Trophoblast cell (in vitro differentiated cells and primary cell): ENCODE data around the gene PLSCR1.

Source experiments
- DNase-seq, 2 donors: peaks; one replicate each; pipeline ENCODE4 v3.0.0-alpha.2; 2016
- H2AFZ ChIP-seq: 2 replicates; pipeline ENCODE4 v1.6.1; 2013; ENCODE audit warnings: low read length, moderate library complexity, mild to moderate bottlenecking; ENCODE audit not compliant: insufficient read depth, poor library complexity
- H2AK5ac ChIP-seq: 2 replicates; pipeline ENCODE4 v1.6.1; 2013; ENCODE audit warnings: mild to moderate bottlenecking, low read length
- H2BK120ac ChIP-seq: 2 replicates; pipeline ENCODE4 v1.6.1; 2013; ENCODE audit warnings: low read length, mild to moderate bottlenecking, moderate library complexity; ENCODE audit not compliant: insufficient read depth, poor library complexity
- H2BK12ac ChIP-seq: 2 replicates; pipeline ENCODE4 v1.6.1; 2013; ENCODE audit warnings: mild to moderate bottlenecking, low read length, moderate library complexity
- H2BK5ac ChIP-seq: 2 replicates; pipeline ENCODE4 v1.6.1; 2013; ENCODE audit warnings: low read length, low read depth, moderate library complexity, mild to moderate bottlenecking; ENCODE audit not compliant: poor library complexity
- H3K14ac ChIP-seq: 2 replicates; pipeline ENCODE4 v1.6.1; 2013; ENCODE audit warnings: mild to moderate bottlenecking, low read length
- H3K18ac ChIP-seq: 2 replicates; pipeline ENCODE4 v1.6.1; 2013; ENCODE audit warnings: mild to moderate bottlenecking, low read length
- H3K23ac ChIP-seq: 2 replicates; pipeline ENCODE4 v1.6.1; 2013; ENCODE audit warnings: low read length
- H3K27ac ChIP-seq: 2 replicates; pipeline ENCODE4 v1.5.1; 2013; ENCODE audit warnings: low read depth, mild to moderate bottlenecking, inconsistent platforms, low read length, moderate library complexity
- H3K27me3 ChIP-seq: 2 replicates; pipeline ENCODE4 v1.6.1; 2013; ENCODE audit warnings: inconsistent platforms, mild to moderate bottlenecking, low read length, moderate library complexity; ENCODE audit not compliant: insufficient read depth
- H3K36me3 ChIP-seq, 2 experiments: 1 replicate in 1 of 2; 2 replicates in 1 of 2; pipeline ENCODE4 v1.6.1; 2013; ENCODE audit warnings: low read length in 2 of 2, mild to moderate bottlenecking in 2 of 2, moderate library complexity in 1 of 2; ENCODE audit not compliant: insufficient read depth in 2 of 2, control insufficient read depth in 1 of 2
- H3K4ac ChIP-seq: 2 replicates; pipeline ENCODE4 v1.6.1; 2013; ENCODE audit warnings: low read depth, mild to moderate bottlenecking, low read length, moderate library complexity
- H3K4me1 ChIP-seq, 2 experiments: 1 replicate in 1 of 2; 2 replicates in 1 of 2; pipeline ENCODE4 v1.6.1; 2013; ENCODE audit warnings: low read length in 2 of 2, mild to moderate bottlenecking in 2 of 2, moderate library complexity in 1 of 2; ENCODE audit not compliant: insufficient read depth in 2 of 2, control insufficient read depth in 1 of 2
- H3K4me2 ChIP-seq: 2 replicates; pipeline ENCODE4 v1.6.1; 2013; ENCODE audit warnings: inconsistent platforms, mild to moderate bottlenecking, low read length, moderate library complexity
- H3K4me3 ChIP-seq: 2 replicates; pipeline ENCODE4 v1.5.1; 2013; ENCODE audit warnings: mild to moderate bottlenecking, low read depth, low read length, inconsistent platforms
- H3K79me1 ChIP-seq: one replicate; pipeline ENCODE4 v1.6.1; 2013; ENCODE audit warnings: low read length
- H3K79me2 ChIP-seq: 2 replicates; pipeline ENCODE4 v1.6.1; 2013; ENCODE audit warnings: low read length, mild to moderate bottlenecking; ENCODE audit not compliant: control insufficient read depth, insufficient read depth, poor library complexity
- H3K9ac ChIP-seq: 2 replicates; pipeline ENCODE4 v1.6.1; 2013; ENCODE audit warnings: mild to moderate bottlenecking, low read length
- H3K9me3 ChIP-seq: 2 replicates; pipeline ENCODE4 v1.6.1; 2013; ENCODE audit warnings: low read depth, mild to moderate bottlenecking, control low read depth, inconsistent platforms, low read length; ENCODE audit not compliant: insufficient read depth
- H4K12ac ChIP-seq: 2 replicates; pipeline ENCODE4 v1.6.1; 2013; ENCODE audit warnings: low read depth, mild to moderate bottlenecking, low read length, moderate library complexity
- H4K8ac ChIP-seq: 2 replicates; pipeline ENCODE4 v1.6.1; 2013; ENCODE audit warnings: low read depth, mild to moderate bottlenecking, low read length, moderate library complexity
- H4K91ac ChIP-seq: one replicate; pipeline ENCODE4 v1.6.1; 2013; ENCODE audit warnings: low read depth, mild to moderate bottlenecking, low read length, moderate library complexity
- WGBS: extraction: QIAGEN DNeasy Blood & Tissue Kit; methylation state at CpG from one replicate; pipeline ENCODE4 v1.1.7; 2013; ENCODE audit warnings: missing lambda C conversion rate; ENCODE audit not compliant: insufficient read length, insufficient coverage; ENCODE audit errors: extremely low coverage; 5-methylcytosine and 5-hydroxymethylcytosine counted together

Gene PLSCR1

DNA sequence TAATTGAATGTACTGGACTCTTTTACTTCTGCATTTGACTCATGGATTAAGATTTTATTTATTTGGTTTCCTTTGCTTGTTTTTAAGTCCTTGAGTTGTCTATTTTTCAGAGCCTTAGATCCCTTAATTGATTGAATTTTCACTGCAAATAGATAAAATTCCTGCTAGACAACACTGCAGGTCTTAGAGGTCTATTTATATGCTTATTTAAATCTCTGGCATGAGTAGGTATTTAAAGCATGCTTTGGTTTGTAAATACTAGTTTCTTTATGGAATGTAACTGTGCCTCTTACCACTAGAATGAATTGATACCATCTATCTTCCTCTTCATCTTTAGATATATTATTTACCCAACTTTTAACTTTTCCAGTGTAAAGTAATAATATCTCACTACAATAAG, 40.7 kb upstream of the PLSCR1 start:
- H3K4me1 ChIP-seq = peaks cover 3 to 4% of the 10 kb centered on the region in 2 experiments
- H2BK5ac ChIP-seq = no peak overlapping the region
- H3K18ac ChIP-seq = no peak overlapping the region
- peaks cover 2% of the 10 kb centered on the region for H3K79me2 ChIP-seq
- peak in 1 of 2 donors; percentile 66 for DNase-seq
- H3K4me2 ChIP-seq = no peak overlapping the region
- H3K27ac ChIP-seq = no peak overlapping the region
- H4K8ac ChIP-seq = no peak overlapping the region
- no peak overlapping the region for H2AFZ ChIP-seq
- no peaks in the 10 kb centered on the region for H3K27me3 ChIP-seq
- peaks cover 2 to 9% of the 10 kb centered on the region in 2 experiments for H3K36me3 ChIP-seq
- H2BK12ac ChIP-seq = no peak overlapping the region
- no peak overlapping the region for H3K14ac ChIP-seq
- no peak overlapping the region for H3K4me3 ChIP-seq
- H3K9me3 ChIP-seq = no peaks in the 10 kb centered on the region
- no peak overlapping the region for H4K91ac ChIP-seq
- no peak overlapping the region for H4K12ac ChIP-seq
- H2AK5ac ChIP-seq = no peak overlapping the region
- H3K9ac ChIP-seq = no peak overlapping the region
- H2BK120ac ChIP-seq = no peak overlapping the region
- H3K79me1 ChIP-seq = peaks cover 14% of the 10 kb centered on the region
- H3K23ac ChIP-seq = no peak overlapping the region
- no peak overlapping the region for H3K4ac ChIP-seq

DNA sequence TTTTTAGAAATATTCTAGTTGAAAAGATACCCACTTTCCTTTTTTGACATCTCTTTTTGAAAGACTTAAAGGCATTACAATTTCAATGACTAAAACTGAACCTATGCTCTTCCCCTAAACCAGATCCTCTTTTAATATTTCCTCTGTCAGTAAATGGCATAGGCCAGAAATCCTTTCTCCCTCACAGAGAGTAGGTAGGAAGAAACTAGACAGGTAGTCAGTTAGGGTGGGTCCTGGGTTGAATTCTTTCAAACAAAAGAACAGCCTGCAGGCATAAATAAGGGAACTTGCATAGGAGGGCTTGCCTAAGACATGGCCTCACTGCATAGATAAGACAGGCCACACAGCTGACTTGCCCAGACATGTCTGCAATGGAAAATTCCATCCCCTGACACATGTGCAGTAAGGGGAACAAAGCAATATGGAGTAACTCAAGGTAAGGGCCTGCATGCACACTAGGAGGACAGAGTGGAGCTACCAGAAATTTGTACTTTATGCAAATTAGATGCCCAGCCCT, 37.6 kb upstream of the PLSCR1 start:
- no peak overlapping the region for H4K12ac ChIP-seq

DNA sequence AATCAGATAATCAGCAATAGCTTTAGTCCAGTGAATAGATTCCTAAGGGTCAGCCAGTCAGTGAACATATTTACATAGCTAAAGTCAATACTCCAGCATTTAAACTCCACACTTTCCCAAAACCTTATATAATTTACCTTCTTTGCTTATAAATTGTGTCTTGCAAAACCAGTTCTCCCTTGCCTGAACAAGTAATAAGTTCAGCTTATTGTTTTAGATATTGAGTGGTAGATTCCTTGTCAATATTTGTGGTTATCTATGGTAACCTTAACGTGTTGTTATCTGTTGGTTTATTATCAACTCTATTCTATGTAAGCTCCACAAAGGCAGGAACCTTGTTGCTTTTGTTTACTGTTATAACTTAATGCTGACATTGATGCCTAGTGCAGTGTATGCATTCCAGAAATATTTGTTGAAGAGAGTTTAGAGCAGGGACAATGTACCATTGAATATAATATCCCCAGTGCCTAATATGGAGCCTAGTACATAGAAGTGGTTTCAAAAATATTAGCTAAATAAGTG, 36.7 kb upstream of the PLSCR1 start:
- peak overlapping the region; percentile 53 for H3K27ac ChIP-seq
- no peak overlapping the region for H4K91ac ChIP-seq
- no peak overlapping the region for H4K12ac ChIP-seq
- H3K4ac ChIP-seq = no peak overlapping the region
- no CpG with 5 or more reads among the region's 1 CpG for WGBS
- H3K27me3 ChIP-seq = no peaks in the 10 kb centered on the region
- peaks cover 16% of the 10 kb centered on the region for H3K79me1 ChIP-seq
- peaks cover 4 to 6% of the 10 kb centered on the region in 2 experiments for H3K4me1 ChIP-seq
- no peak overlapping the region for H2BK12ac ChIP-seq
- no peak overlapping the region for H3K18ac ChIP-seq
- no peak overlapping the region for H3K4me3 ChIP-seq
- H2AK5ac ChIP-seq = no peak overlapping the region
- H3K9ac ChIP-seq = no peak overlapping the region
- no peaks in the 10 kb centered on the region for H3K9me3 ChIP-seq
- H3K36me3 ChIP-seq = peaks cover 2 to 5% of the 10 kb centered on the region in 2 experiments
- H2BK5ac ChIP-seq = no peak overlapping the region
- peak in 1 of 2 donors; percentile 41 for DNase-seq
- peaks cover 2% of the 10 kb centered on the region for H3K79me2 ChIP-seq
- H3K14ac ChIP-seq = no peak overlapping the region
- no peak overlapping the region for H2BK120ac ChIP-seq
- H3K4me2 ChIP-seq = no peak overlapping the region
- H2AFZ ChIP-seq = no peak overlapping the region
- H4K8ac ChIP-seq = no peak overlapping the region
- H3K23ac ChIP-seq = no peak overlapping the region

More for the DNA sequence above, 37.6 kb upstream of the PLSCR1 start:
- no peak overlapping the region for H3K18ac ChIP-seq
- no peaks in the 10 kb centered on the region for H3K27me3 ChIP-seq
- H3K27ac ChIP-seq = peak overlapping the region; percentile 98
- peak overlapping the region; percentile 54 for H2AK5ac ChIP-seq
- no peak overlapping the region for H2AFZ ChIP-seq
- peak overlapping the region; percentile 80 for H4K91ac ChIP-seq
- H3K4me3 ChIP-seq = no peak overlapping the region
- H2BK120ac ChIP-seq = peak overlapping the region; percentile 89
- no peak overlapping the region for H3K23ac ChIP-seq
- H3K79me2 ChIP-seq = peaks cover 2% of the 10 kb centered on the region
- DNase-seq = peak; percentile 83 to 89
- H3K4me2 ChIP-seq = no peak overlapping the region
- H3K9me3 ChIP-seq = no peaks in the 10 kb centered on the region
- H3K14ac ChIP-seq = peak overlapping the region; percentile 93
- peaks cover 2 to 6% of the 10 kb centered on the region in 2 experiments for H3K36me3 ChIP-seq
- peaks cover 4 to 6% of the 10 kb centered on the region in 2 experiments for H3K4me1 ChIP-seq
- H2BK5ac ChIP-seq = peak overlapping the region; percentile 99
- H2BK12ac ChIP-seq = no peak overlapping the region
- peak overlapping the region; percentile 77 for H4K8ac ChIP-seq
- peak overlapping the region; percentile 55 for H3K4ac ChIP-seq
- peaks cover 16% of the 10 kb centered on the region for H3K79me1 ChIP-seq
- H3K9ac ChIP-seq = no peak overlapping the region

DNA sequence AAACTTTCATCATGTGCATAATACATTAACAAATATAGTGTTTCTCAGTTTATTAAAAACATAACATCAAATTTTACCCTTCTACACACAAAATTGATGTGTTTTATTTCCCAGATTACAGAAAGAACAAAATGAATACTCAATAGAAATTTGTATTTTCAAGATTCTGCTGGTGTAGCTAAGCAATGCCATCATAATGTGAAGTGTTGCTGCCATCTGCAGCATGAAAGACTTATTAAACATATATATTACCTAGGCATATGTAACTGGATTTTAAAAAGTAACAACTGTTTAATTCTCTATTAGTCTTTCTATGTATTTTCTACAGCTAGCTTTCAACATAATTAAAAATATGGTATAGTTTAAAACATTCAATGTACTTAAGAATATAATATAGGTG, 33.3 kb upstream of the PLSCR1 start:
- no peak overlapping the region for H2AFZ ChIP-seq
- H3K23ac ChIP-seq = no peak overlapping the region
- H3K9me3 ChIP-seq = no peaks in the 10 kb centered on the region
- DNase-seq = peak; percentile 46 to 74
- no peak overlapping the region for H3K4ac ChIP-seq
- H2BK12ac ChIP-seq = no peak overlapping the region
- H3K18ac ChIP-seq = no peak overlapping the region
- peaks cover 9% of the 10 kb centered on the region for H3K79me1 ChIP-seq
- H4K8ac ChIP-seq = no peak overlapping the region
- H4K91ac ChIP-seq = no peak overlapping the region
- no peak overlapping the region for H2BK120ac ChIP-seq
- no peak overlapping the region for H4K12ac ChIP-seq
- peaks cover 2% of the 10 kb centered on the region for H3K79me2 ChIP-seq
- H3K9ac ChIP-seq = no peak overlapping the region
- H3K4me3 ChIP-seq = no peak overlapping the region
- no peaks in the 10 kb centered on the region for H3K27me3 ChIP-seq
- H3K27ac ChIP-seq = no peak overlapping the region
- no peak overlapping the region for H3K14ac ChIP-seq
- H3K4me1 ChIP-seq = peaks cover 4 to 6% of the 10 kb centered on the region in 2 experiments
- H2AK5ac ChIP-seq = no peak overlapping the region
- H2BK5ac ChIP-seq = no peak overlapping the region
- H3K4me2 ChIP-seq = no peak overlapping the region
- H3K36me3 ChIP-seq = no peaks in the 10 kb centered on the region
